ENCODE data around the gene TMEM254. TPM values are rescaled to one million over a fixed set of nuclear protein-coding genes. Genes with fewer than 3 reads are reported as not detected.

TMEM254 gene
- total RNA-seq, 1 donor from 2014 or later, result 18.6 TPM

- Histone ChIP-seq H3K4me3 (no peak overlapping the region), H3K4me1 (no peaks in the 10 kb centered on the region), H3K36me3 (no peaks in the 10 kb centered on the region), H3K27me3 (ENCODE audit: low read depth) (no peaks in the 10 kb centered on the region), H3K27ac (no peak overlapping the region), H3K9me3 (no peaks in the 10 kb centered on the region)
- intact Hi-C loops (cut with DNase I), result no loop called here
- ATAC-seq (no peak), DNase-seq (no peak)
- TF ChIP-seq CTCF (IDR thresholded peaks at IDR 0.05), result no peak
Measured at GRCh38 chr10:80100861-80101695, 22.6 kb downstream of the TMEM254 start.

- H3K4me3 ChIP-seq, result no peak overlapping the region
- peak overlapping the region; percentile 71 for H3K27ac ChIP-seq
Measured at GRCh38 chr10:80104066-80104926, 25.8 kb downstream of the TMEM254 start.

GRCh38 chr10:80108576-80109239 lies 30.2 kb downstream of the TMEM254 start:
- H3K4me3 ChIP-seq, result no peak overlapping the region
- H3K36me3 ChIP-seq, result no peaks in the 10 kb centered on the region
- H3K4me1 ChIP-seq, result no peaks in the 10 kb centered on the region
- peaks cover 14% of the 10 kb centered on the region for H3K9me3 ChIP-seq
- ATAC-seq, result no peak
- H3K27ac ChIP-seq, result no peak overlapping the region
- intact Hi-C loops (cut with DNase I), result no loop called here
- no peak for TF ChIP-seq CTCF (IDR thresholded peaks at IDR 0.05)
- no peaks in the 10 kb centered on the region for H3K27me3 ChIP-seq (ENCODE audit: low read depth)
- no peak for DNase-seq

More at GRCh38 chr10:80104066-80104926, 25.8 kb downstream of the TMEM254 start:
- Histone ChIP-seq H3K9me3 (peaks cover 12% of the 10 kb centered on the region), H3K36me3 (no peaks in the 10 kb centered on the region), H3K4me1 (no peaks in the 10 kb centered on the region), H3K27me3 (ENCODE audit: low read depth) (no peaks in the 10 kb centered on the region)
- ATAC-seq (peak; percentile 86 to 88), DNase-seq (no peak)
- intact Hi-C loops (cut with DNase I), result no loop called here
- TF ChIP-seq CTCF (IDR thresholded peaks at IDR 0.05), result no peak

- intact Hi-C loops (cut with DNase I), result no loop called here
- no peak for ATAC-seq
- no peak for DNase-seq
- Histone ChIP-seq H3K27ac (no peak overlapping the region), H3K36me3 (no peaks in the 10 kb centered on the region), H3K4me3 (no peak overlapping the region), H3K9me3 (peaks cover 14% of the 10 kb centered on the region), H3K4me1 (no peaks in the 10 kb centered on the region), H3K27me3 (ENCODE audit: low read depth) (no peaks in the 10 kb centered on the region)
- no peak for TF ChIP-seq CTCF (IDR thresholded peaks at IDR 0.05)
Measured at GRCh38 chr10:80110986-80111385, 32.5 kb downstream of the TMEM254 start.

GRCh38 chr10:80118669-80119068 lies 40.2 kb downstream of the TMEM254 start:
- no peak overlapping the region for H3K27ac ChIP-seq
- no peaks in the 10 kb centered on the region for H3K36me3 ChIP-seq
- no peaks in the 10 kb centered on the region for H3K4me1 ChIP-seq
- no peak for ATAC-seq
- DNase-seq, result no peak
- intact Hi-C loops (cut with DNase I), result no loop called here
- H3K27me3 ChIP-seq (ENCODE audit: low read depth), result no peaks in the 10 kb centered on the region
- no peak overlapping the region for H3K4me3 ChIP-seq
- H3K9me3 ChIP-seq, result no peaks in the 10 kb centered on the region
- no peak for TF ChIP-seq CTCF (IDR thresholded peaks at IDR 0.05)

All from lower lobe of right lung (tissue), 2 donors.